Mesenchymal stem cell (in vitro differentiated cells and primary cell): ENCODE results near the gene CFAP299.

ENCODE experiments used
- DNase-seq: peaks from one replicate; pipeline ENCODE4 v3.0.0-alpha.2; 2013
- H2AFZ ChIP-seq: one replicate; pipeline ENCODE4 v1.6.1; 2013; ENCODE audit warnings: low read depth, mild to moderate bottlenecking, control low read depth, inconsistent platforms, low read length, moderate library complexity
- H2AK5ac ChIP-seq: 2 replicates; pipeline ENCODE4 v1.6.1; 2013; ENCODE audit warnings: low read length, moderate library complexity, mild to moderate bottlenecking, inconsistent platforms; ENCODE audit not compliant: severe bottlenecking
- H2BK120ac ChIP-seq: one replicate; pipeline ENCODE4 v1.6.1; 2013; ENCODE audit warnings: low read depth, mild to moderate bottlenecking, inconsistent platforms, low read length, moderate library complexity
- H2BK12ac ChIP-seq, 2 experiments: one replicate each; pipeline ENCODE4 v1.6.1; 2013; ENCODE audit warnings: inconsistent platforms in 2 of 2, low read length in 2 of 2, mild to moderate bottlenecking in 2 of 2, moderate library complexity in 2 of 2, control low read depth in 1 of 2
- H2BK15ac ChIP-seq: one replicate; pipeline ENCODE4 v1.6.1; 2013; ENCODE audit warnings: mild to moderate bottlenecking, low read depth, inconsistent platforms; ENCODE audit not compliant: poor library complexity, severe bottlenecking
- H2BK5ac ChIP-seq: 2 replicates; pipeline ENCODE4 v1.6.1; 2013; ENCODE audit warnings: low read depth, mild to moderate bottlenecking, low read length, control low read depth, inconsistent platforms; ENCODE audit not compliant: poor library complexity, severe bottlenecking
- H3K14ac ChIP-seq, 2 experiments: one replicate each; pipeline ENCODE4 v1.6.1; 2013; ENCODE audit warnings: inconsistent platforms in 2 of 2, low read length in 2 of 2, control low read depth in 1 of 2, mild to moderate bottlenecking in 1 of 2, moderate library complexity in 1 of 2
- H3K18ac ChIP-seq, 2 experiments: one replicate each; pipeline ENCODE4 v1.6.1; 2013; ENCODE audit warnings: inconsistent platforms in 2 of 2, low read length in 2 of 2, control low read depth in 1 of 2, low read depth in 1 of 2, mild to moderate bottlenecking in 1 of 2
- H3K23ac ChIP-seq, 2 experiments: one replicate each; pipeline ENCODE4 v1.6.1; 2013; ENCODE audit warnings: inconsistent platforms in 2 of 2, low read length in 2 of 2, mild to moderate bottlenecking in 2 of 2, moderate library complexity in 2 of 2, control low read depth in 1 of 2
- H3K27ac ChIP-seq: 2 replicates; pipeline ENCODE4 v1.5.1; 2013; ENCODE audit warnings: mild to moderate bottlenecking, moderate library complexity, low read length, control low read depth, inconsistent platforms; ENCODE audit not compliant: poor library complexity, severe bottlenecking
- H3K27me3 ChIP-seq, 2 experiments: 2 replicates each; pipeline versions ENCODE4 v1.6.1 to v1.7.0; 2013; ENCODE audit warnings: low read length in 2 of 2, mild to moderate bottlenecking in 2 of 2, moderate library complexity in 2 of 2, control low read depth in 1 of 2, inconsistent platforms in 1 of 2; ENCODE audit not compliant: control insufficient read depth in 1 of 2, insufficient read depth in 1 of 2
- H3K36me3 ChIP-seq, 2 experiments: 2 replicates each; pipeline versions ENCODE4 v1.6.1 to v1.7.0; 2013; ENCODE audit warnings: low read length in 2 of 2, control low read depth in 1 of 2, inconsistent platforms in 1 of 2, low read depth in 1 of 2, mild to moderate bottlenecking in 1 of 2; ENCODE audit not compliant: insufficient read depth in 2 of 2, control insufficient read depth in 1 of 2
- H3K4ac ChIP-seq, 2 experiments: one replicate each; pipeline ENCODE4 v1.6.1; 2013; ENCODE audit warnings: inconsistent platforms in 2 of 2, low read length in 2 of 2, mild to moderate bottlenecking in 2 of 2, moderate library complexity in 2 of 2, control low read depth in 1 of 2, low read depth in 1 of 2
- H3K4me1 ChIP-seq: 2 replicates; pipeline ENCODE4 v1.6.1; 2013; ENCODE audit warnings: low read depth, low read length, control low read depth; ENCODE audit not compliant: control insufficient read depth, insufficient read depth
- H3K4me2 ChIP-seq: 2 replicates; pipeline ENCODE4 v1.6.1; 2013; ENCODE audit warnings: low read length, mild to moderate bottlenecking, inconsistent platforms; ENCODE audit not compliant: poor library complexity, severe bottlenecking
- H3K4me3 ChIP-seq, 2 experiments: 2 replicates each; pipeline versions ENCODE4 v1.5.1 to v1.7.0; 2013; ENCODE audit warnings: low read length in 2 of 2, mild to moderate bottlenecking in 2 of 2, control low read depth in 1 of 2, low read depth in 1 of 2; ENCODE audit not compliant: insufficient read depth in 1 of 2
- H3K79me1 ChIP-seq: replicated peaks from 2 replicates; pipeline ENCODE4 v1.6.1; 2013; ENCODE audit warnings: mild to moderate bottlenecking, control low read depth, low read length, inconsistent platforms; ENCODE audit not compliant: poor library complexity, severe bottlenecking
- H3K9ac ChIP-seq: 2 replicates; pipeline ENCODE4 v1.7.0; 2013; ENCODE audit warnings: mild to moderate bottlenecking, low read length, moderate library complexity
- H3K9me3 ChIP-seq: 2 replicates; pipeline ENCODE4 v1.7.0; 2013; ENCODE audit warnings: mild to moderate bottlenecking, low read length; ENCODE audit not compliant: control insufficient read depth
- H4K8ac ChIP-seq: one replicate; pipeline ENCODE4 v1.6.1; 2013; ENCODE audit warnings: inconsistent platforms, mild to moderate bottlenecking, low read length, moderate library complexity
- H4K91ac ChIP-seq: one replicate; pipeline ENCODE4 v1.6.1; 2013; ENCODE audit warnings: mild to moderate bottlenecking, low read length, inconsistent platforms
- WGBS: methylation state at CpG from one replicate; pipeline ENCODE4 v1.1.7; 2013; ENCODE audit warnings: mixed read lengths; 5-methylcytosine and 5-hydroxymethylcytosine counted together

The CFAP299 gene

GRCh38 chr4:80610845-80611677 is 275.5 kb downstream of the CFAP299 start:
- no peak overlapping the region for H2BK120ac ChIP-seq
- no peak overlapping the region for H3K4me3 ChIP-seq
- H3K23ac ChIP-seq: no peak overlapping the region
- WGBS: 43% methylated on average over 3 of the region's 3 CpGs
- H3K79me1 ChIP-seq: no peaks in the 10 kb centered on the region
- no peak overlapping the region for H3K9ac ChIP-seq
- H3K27me3 ChIP-seq: peaks cover 0 to 33% of the 10 kb centered on the region in 2 experiments
- H3K4ac ChIP-seq: no peak overlapping the region
- H2BK5ac ChIP-seq: no peak overlapping the region
- H3K18ac ChIP-seq: no peak overlapping the region
- H3K14ac ChIP-seq: no peak overlapping the region
- no peak overlapping the region for H4K91ac ChIP-seq
- no peaks in the 10 kb centered on the region for H3K4me1 ChIP-seq
- H3K27ac ChIP-seq: no peak overlapping the region
- no peaks in the 10 kb centered on the region for H3K9me3 ChIP-seq
- H2BK12ac ChIP-seq: no peak overlapping the region
- H2BK15ac ChIP-seq: no peak overlapping the region
- DNase-seq: no peak
- no peak overlapping the region for H2AK5ac ChIP-seq
- H3K4me2 ChIP-seq: no peak overlapping the region
- H2AFZ ChIP-seq: no peak overlapping the region
- no peaks in the 10 kb centered on the region for H3K36me3 ChIP-seq
- H4K8ac ChIP-seq: no peak overlapping the region

- Histone ChIP-seq H3K36me3 (no peaks in the 10 kb centered on the region), H2AFZ (no peak overlapping the region), H3K79me1 (no peaks in the 10 kb centered on the region), H3K4me3 (no peak overlapping the region), H2BK12ac (no peak overlapping the region), H3K14ac (no peak overlapping the region), H2BK120ac (no peak overlapping the region), H3K18ac (no peak overlapping the region), H3K23ac (no peak overlapping the region), H2AK5ac (no peak overlapping the region), H3K9ac (no peak overlapping the region), H3K4ac (no peak overlapping the region), H3K27ac (no peak overlapping the region), H3K4me1 (no peaks in the 10 kb centered on the region), H4K8ac (no peak overlapping the region), H3K27me3 (peaks cover 0 to 33% of the 10 kb centered on the region in 2 experiments), H4K91ac (no peak overlapping the region), H3K4me2 (no peak overlapping the region), H3K9me3 (no peaks in the 10 kb centered on the region), H2BK15ac (no peak overlapping the region), H2BK5ac (no peak overlapping the region)
- DNase-seq: no peak
- 75% methylated on average over 1 of the region's 2 CpGs for WGBS
Observed at GRCh38 chr4:80611678-80611979, 276.1 kb downstream of the CFAP299 start.

GRCh38 chr4:80613470-80613869 is 277.9 kb downstream of the CFAP299 start:
- Histone ChIP-seq H3K27ac (no peak overlapping the region), H2AK5ac (no peak overlapping the region), H3K14ac (no peak overlapping the region), H3K4me1 (no peaks in the 10 kb centered on the region), H3K79me1 (no peaks in the 10 kb centered on the region), H3K27me3 (peaks cover 0 to 26% of the 10 kb centered on the region in 2 experiments), H2BK5ac (no peak overlapping the region), H3K9me3 (no peaks in the 10 kb centered on the region), H3K23ac (no peak overlapping the region), H4K8ac (no peak overlapping the region), H3K36me3 (no peaks in the 10 kb centered on the region), H3K18ac (no peak overlapping the region), H2BK120ac (no peak overlapping the region), H3K4me3 (no peak overlapping the region), H2AFZ (no peak overlapping the region), H2BK12ac (no peak overlapping the region), H3K4ac (no peak overlapping the region), H3K4me2 (no peak overlapping the region), H4K91ac (no peak overlapping the region), H2BK15ac (no peak overlapping the region), H3K9ac (no peak overlapping the region)
- no peak for DNase-seq

GRCh38 chr4:80614319-80614718 is 278.8 kb downstream of the CFAP299 start:
- no peak overlapping the region for H3K4me2 ChIP-seq
- WGBS: 66% methylated on average over 6 of the region's 6 CpGs
- DNase-seq: no peak
- no peak overlapping the region for H2BK15ac ChIP-seq
- no peak overlapping the region for H4K91ac ChIP-seq
- no peak overlapping the region for H3K23ac ChIP-seq
- H3K14ac ChIP-seq: no peak overlapping the region
- H3K4ac ChIP-seq: no peak overlapping the region
- H3K9ac ChIP-seq: no peak overlapping the region
- no peak overlapping the region for H2BK12ac ChIP-seq
- no peak overlapping the region for H2BK5ac ChIP-seq
- no peaks in the 10 kb centered on the region for H3K36me3 ChIP-seq
- H3K9me3 ChIP-seq: no peaks in the 10 kb centered on the region
- H2AK5ac ChIP-seq: no peak overlapping the region
- H4K8ac ChIP-seq: no peak overlapping the region
- no peak overlapping the region for H3K4me3 ChIP-seq
- no peak overlapping the region for H3K27ac ChIP-seq
- no peak overlapping the region for H3K18ac ChIP-seq
- no peaks in the 10 kb centered on the region for H3K4me1 ChIP-seq
- H2AFZ ChIP-seq: no peak overlapping the region
- H3K27me3 ChIP-seq: peaks cover 0 to 26% of the 10 kb centered on the region in 2 experiments
- H2BK120ac ChIP-seq: no peak overlapping the region
- H3K79me1 ChIP-seq: no peaks in the 10 kb centered on the region
